Urinary bladder (tissue), 4 donors: ENCODE measurements around the gene C3orf85. TPM values are rescaled to one million over a fixed set of nuclear protein-coding genes. Genes with fewer than 3 reads are reported as not detected.
A peak's percentile ranks its signal among the peaks of the same experiment; 100 is the strongest.

Experiments used
- DNase-seq: peaks from one replicate; pipeline ENCODE4 v3.0.0-alpha.2; 2015; ENCODE audit errors: extremely low spot score
- H3K27ac ChIP-seq: one replicate; pipeline ENCODE4 v1.5.1; 2013; ENCODE audit warnings: low read depth, mild to moderate bottlenecking, moderate library complexity
- H3K36me3 ChIP-seq: one replicate; pipeline ENCODE4 v1.6.1; 2013; ENCODE audit warnings: mild to moderate bottlenecking, moderate library complexity; ENCODE audit not compliant: insufficient read depth
- H3K4me1 ChIP-seq: one replicate; pipeline ENCODE4 v1.6.1; 2013; ENCODE audit warnings: mild to moderate bottlenecking, moderate library complexity; ENCODE audit not compliant: insufficient read depth
- H3K4me3 ChIP-seq: one replicate; pipeline ENCODE4 v1.5.1; 2013; ENCODE audit warnings: low read depth, low read length
- WGBS: extraction: QIAGEN DNeasy Blood & Tissue Kit; methylation state at CpG from one replicate; pipeline ENCODE4 v1.1.7; 2013; 5-methylcytosine and 5-hydroxymethylcytosine counted together
- polyA plus RNA-seq: library from polyadenylated mRNA; stranded (reverse); fragments of 200-250 nt; gene quantifications from one replicate; pipeline ENCODE4 v1.2.3, GENCODE V29; 2013
- total RNA-seq: library from RNA; depleted of rRNA; stranded (reverse); fragments of >200 nt; gene quantifications from one replicate; pipeline ENCODE4 v1.2.3, GENCODE V29; 2014
- donor health status: healthy with polysubstance abuse.
- donor health status: healthy.

Gene C3orf85, protein sequence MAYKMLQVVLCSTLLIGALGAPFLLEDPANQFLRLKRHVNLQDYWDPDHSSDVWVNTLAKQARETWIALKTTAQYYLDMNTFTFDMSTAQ
- total RNA-seq (not detected), polyA plus RNA-seq (not detected)

DNA sequence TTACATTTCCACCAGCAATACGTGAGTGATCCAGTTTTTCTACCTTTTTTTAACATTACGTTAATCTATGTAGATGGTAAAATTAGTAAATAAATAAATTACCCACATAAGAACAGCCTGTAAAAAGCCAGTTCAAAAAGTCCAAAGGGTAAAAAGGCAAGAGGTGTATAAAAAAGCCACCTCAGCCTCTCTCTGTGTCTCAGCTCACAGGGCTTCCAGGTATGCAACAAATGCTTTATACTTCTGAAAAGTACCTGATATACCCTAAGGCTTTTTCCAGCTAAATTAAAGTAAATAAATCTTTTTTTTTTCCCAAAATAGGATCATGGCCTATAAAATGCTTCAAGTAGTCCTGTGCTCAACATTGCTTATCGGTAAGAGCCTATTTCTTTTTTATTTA, at the start of gene C3orf85:
TSS of gene C3orf85 (plus strand) at position 197 of the 400 bp plus-strand sequence. CDS start at position 326, 129 bp downstream.
- no peak for DNase-seq
- H3K27ac ChIP-seq = no peak within 1 kb of the TSS
- WGBS = 89% methylated on average over 3 of the region's 3 CpGs
- no peaks in the 10 kb centered on the region for H3K36me3 ChIP-seq
- no peak within 1 kb of the TSS for H3K4me3 ChIP-seq
- no peaks in the 10 kb centered on the region for H3K4me1 ChIP-seq

- H3K4me3 ChIP-seq = no peak overlapping the region
- no peak for DNase-seq
- WGBS = 84% methylated on average over 1 of the region's 1 CpG
- no peak overlapping the region for H3K27ac ChIP-seq
- H3K36me3 ChIP-seq = no peaks in the 10 kb centered on the region
- no peaks in the 10 kb centered on the region for H3K4me1 ChIP-seq
These were observed 47.3 kb upstream of the C3orf85 start for GRCh38 chr3:109089265-109089664.

DNA sequence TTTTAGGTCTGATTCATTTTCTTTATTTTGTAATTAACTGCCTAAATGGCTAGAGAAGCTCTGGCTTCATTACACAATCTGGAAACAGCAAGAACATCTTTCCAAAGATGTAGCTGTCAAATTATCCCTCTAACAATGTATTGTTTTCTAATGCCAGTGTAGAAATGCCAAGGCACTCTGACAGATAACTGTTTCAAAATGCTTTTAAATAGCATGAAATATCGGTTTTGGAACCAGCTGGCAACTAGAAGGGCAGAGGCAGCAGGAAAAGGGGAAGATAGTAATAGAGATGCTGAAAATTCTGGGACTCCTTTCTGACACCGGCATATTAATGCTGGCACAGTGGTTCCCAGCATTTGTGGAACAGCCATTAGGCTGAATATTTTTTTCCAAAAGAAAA, 44.7 kb upstream of the C3orf85 start:
- DNase-seq = no peak
- Histone ChIP-seq H3K36me3 (no peaks in the 10 kb centered on the region), H3K4me1 (no peaks in the 10 kb centered on the region), H3K27ac (no peak overlapping the region), H3K4me3 (no peak overlapping the region)
- WGBS = 31% methylated on average over 2 of the region's 2 CpGs

DNA sequence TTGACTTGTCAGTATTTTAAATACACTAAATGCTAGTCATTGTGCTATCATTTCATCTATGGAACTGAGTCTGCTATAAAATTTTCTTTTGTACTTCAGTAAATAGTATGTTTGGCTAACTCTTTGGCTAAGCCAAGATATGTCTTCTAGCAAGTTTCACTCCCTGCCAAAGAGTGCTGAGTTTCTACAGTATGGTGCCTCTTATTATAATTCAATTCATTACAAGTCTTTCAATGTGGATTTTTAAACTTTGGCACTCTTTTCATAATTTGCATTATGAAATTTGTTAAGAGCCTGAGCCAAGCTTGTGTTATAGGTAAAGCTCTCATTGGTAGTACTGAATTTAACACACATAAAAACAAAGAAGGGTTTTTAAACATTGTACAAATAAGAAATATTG, 43.0 kb upstream of the C3orf85 start:
- H3K27ac ChIP-seq = no peak overlapping the region
- DNase-seq = no peak
- no peak overlapping the region for H3K4me3 ChIP-seq
- H3K36me3 ChIP-seq = no peaks in the 10 kb centered on the region
- H3K4me1 ChIP-seq = no peaks in the 10 kb centered on the region

DNA sequence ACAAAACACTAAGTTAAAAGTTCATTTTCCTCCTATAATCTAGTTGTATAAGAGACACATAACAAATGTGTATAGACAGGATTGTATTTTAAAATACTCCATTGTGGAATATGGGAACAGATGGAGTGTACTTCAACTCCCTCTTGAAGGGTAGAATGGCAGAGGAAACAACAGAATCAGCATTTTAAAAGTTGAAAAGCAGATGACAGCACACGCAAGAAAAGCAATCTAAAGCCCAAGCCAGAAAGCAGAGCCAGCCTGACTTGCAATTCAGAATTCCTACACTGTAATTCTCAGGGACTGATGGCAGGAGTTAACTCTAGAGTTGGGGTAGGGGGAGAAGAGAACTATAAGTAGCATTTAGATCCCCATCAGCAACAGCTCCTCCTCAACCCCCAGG, 41.4 kb upstream of the C3orf85 start:
- Histone ChIP-seq H3K27ac (no peak overlapping the region), H3K4me3 (no peak overlapping the region), H3K4me1 (no peaks in the 10 kb centered on the region), H3K36me3 (no peaks in the 10 kb centered on the region)
- 94% methylated on average over 1 of the region's 1 CpG for WGBS
- no peak for DNase-seq

GRCh38 chr3:109098079-109098644, 38.4 kb upstream of the C3orf85 start:
- Histone ChIP-seq H3K4me1 (no peaks in the 10 kb centered on the region), H3K4me3 (no peak overlapping the region), H3K36me3 (no peaks in the 10 kb centered on the region), H3K27ac (no peak overlapping the region)
- 72% methylated on average over 5 of the region's 5 CpGs for WGBS
- no peak for DNase-seq

GRCh38 chr3:109109574-109109973, 26.9 kb upstream of the C3orf85 start:
- WGBS = 91% methylated on average over 4 of the region's 4 CpGs
- Histone ChIP-seq H3K36me3 (no peaks in the 10 kb centered on the region), H3K4me1 (no peaks in the 10 kb centered on the region), H3K4me3 (no peak overlapping the region), H3K27ac (no peak overlapping the region)
- no peak for DNase-seq

DNA sequence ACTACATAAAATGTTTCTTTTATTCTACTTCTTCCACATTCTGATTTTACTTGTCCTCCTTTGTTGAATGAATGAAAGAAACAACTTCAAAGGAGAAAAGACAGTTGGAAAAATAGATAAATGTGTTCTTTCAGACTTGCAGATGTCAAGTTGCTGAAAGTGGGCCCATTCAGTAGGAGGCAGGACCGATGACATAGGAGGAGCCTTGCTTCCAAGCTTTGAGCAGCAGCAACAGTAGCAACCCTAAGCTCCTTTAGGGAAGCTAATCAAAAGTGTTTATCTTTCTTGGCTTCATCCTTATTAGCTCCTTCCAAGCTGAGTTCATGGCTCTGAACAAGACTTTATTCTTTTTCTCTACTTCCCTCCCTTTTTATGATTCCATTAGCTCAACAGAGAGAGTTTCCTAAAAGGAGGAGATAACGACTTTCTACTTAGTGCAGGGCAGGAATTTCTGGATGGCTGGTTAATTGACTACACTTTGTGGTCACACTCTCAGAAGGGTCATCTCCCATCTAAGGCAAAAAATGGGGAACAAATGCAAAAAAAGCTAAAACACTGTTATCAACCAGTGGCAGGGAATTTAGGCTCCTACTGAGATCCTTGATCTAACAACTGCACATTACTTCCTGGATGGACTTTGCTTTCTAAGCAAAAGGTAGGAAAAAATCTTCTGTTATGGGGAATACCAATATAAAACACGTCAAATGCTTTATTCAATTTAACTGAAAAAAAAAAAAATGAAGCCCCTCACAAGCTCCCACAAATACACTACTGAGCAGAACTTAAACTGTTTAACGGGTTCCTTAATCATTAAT, 23.4 kb upstream of the C3orf85 start:
- DNase-seq = peak; percentile 33
- 56% methylated on average over 4 of the region's 4 CpGs for WGBS

DNA sequence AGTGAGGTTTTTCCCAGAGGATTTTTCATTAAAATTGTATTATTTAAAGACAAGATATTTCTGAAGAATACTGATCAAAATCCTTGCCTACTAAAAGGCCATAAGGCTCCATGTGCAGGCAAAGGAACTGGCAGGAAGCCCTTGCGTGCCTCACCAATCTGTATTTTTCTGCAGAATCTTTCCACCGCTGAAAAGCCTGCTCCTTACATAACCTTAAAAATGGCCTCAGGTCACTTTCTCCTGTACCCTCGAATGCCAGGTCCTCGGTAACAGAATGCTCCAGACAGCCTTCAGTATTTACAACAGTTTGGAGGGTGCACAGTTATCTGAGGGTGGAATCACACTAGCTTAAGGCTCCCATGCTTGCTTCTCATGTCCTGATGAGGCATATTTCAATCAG, 21.8 kb upstream of the C3orf85 start:
- no peaks in the 10 kb centered on the region for H3K4me1 ChIP-seq
- H3K4me3 ChIP-seq = no peak overlapping the region
- WGBS = 77% methylated on average over 4 of the region's 4 CpGs
- DNase-seq = no peak
- no peaks in the 10 kb centered on the region for H3K36me3 ChIP-seq
- no peak overlapping the region for H3K27ac ChIP-seq

More for the DNA sequence above, 23.4 kb upstream of the C3orf85 start:
- no peaks in the 10 kb centered on the region for H3K4me1 ChIP-seq
- H3K27ac ChIP-seq = no peak overlapping the region
- no peak overlapping the region for H3K4me3 ChIP-seq
- no peaks in the 10 kb centered on the region for H3K36me3 ChIP-seq

- Histone ChIP-seq H3K36me3 (no peaks in the 10 kb centered on the region), H3K4me3 (no peak overlapping the region), H3K27ac (no peak overlapping the region), H3K4me1 (no peaks in the 10 kb centered on the region)
- 46% methylated on average over 2 of the region's 2 CpGs for WGBS
- DNase-seq = no peak
These were observed 21.1 kb upstream of the C3orf85 start for GRCh38 chr3:109115451-109115850.

- H3K27ac ChIP-seq = no peak overlapping the region
- DNase-seq = no peak
- no peaks in the 10 kb centered on the region for H3K4me1 ChIP-seq
- WGBS = 62% methylated on average over 2 of the region's 2 CpGs
- no peak overlapping the region for H3K4me3 ChIP-seq
- no peaks in the 10 kb centered on the region for H3K36me3 ChIP-seq
These were observed 20.5 kb upstream of the C3orf85 start for GRCh38 chr3:109116031-109116430.

DNA sequence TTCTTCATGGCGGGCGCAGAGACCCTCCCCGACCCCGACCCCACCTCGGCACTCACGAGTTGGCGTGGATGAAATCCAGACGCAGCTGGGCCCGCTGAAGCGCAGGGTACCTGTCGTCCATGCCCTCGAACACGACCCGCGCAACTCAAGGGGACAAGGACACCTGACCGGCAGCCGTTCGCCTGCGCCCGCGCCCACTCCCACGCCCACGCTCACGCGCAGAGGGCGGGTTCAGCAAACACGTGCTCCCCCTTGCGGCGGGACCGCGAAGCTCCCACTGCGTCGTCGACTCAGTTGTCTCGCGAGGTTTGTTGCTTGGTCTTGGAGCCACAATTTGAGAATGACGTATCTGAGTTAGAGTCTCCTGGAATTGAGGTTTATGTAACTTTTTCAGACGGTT, 18.6 kb upstream of the C3orf85 start, which contains the start of gene MORC1:
TSS of gene MORC1 (minus strand) at position 196 of the 400 bp plus-strand sequence. CDS start at position 121, 75 bp downstream.
- no peak within 1 kb of the TSS for H3K27ac ChIP-seq
- no peaks in the 10 kb centered on the region for H3K36me3 ChIP-seq
- no peak within 1 kb of the TSS for H3K4me3 ChIP-seq
- DNase-seq = no peak
- 94% methylated on average over 38 of the region's 38 CpGs for WGBS
- no peaks in the 10 kb centered on the region for H3K4me1 ChIP-seq

- no peaks in the 10 kb centered on the region for H3K36me3 ChIP-seq
- no peak overlapping the region for H3K4me3 ChIP-seq
- no peaks in the 10 kb centered on the region for H3K4me1 ChIP-seq
- no peak for DNase-seq
- H3K27ac ChIP-seq = no peak overlapping the region
- WGBS = 94% methylated on average over 7 of the region's 7 CpGs
These were observed 17.9 kb upstream of the C3orf85 start for GRCh38 chr3:109118584-109118983.

DNA sequence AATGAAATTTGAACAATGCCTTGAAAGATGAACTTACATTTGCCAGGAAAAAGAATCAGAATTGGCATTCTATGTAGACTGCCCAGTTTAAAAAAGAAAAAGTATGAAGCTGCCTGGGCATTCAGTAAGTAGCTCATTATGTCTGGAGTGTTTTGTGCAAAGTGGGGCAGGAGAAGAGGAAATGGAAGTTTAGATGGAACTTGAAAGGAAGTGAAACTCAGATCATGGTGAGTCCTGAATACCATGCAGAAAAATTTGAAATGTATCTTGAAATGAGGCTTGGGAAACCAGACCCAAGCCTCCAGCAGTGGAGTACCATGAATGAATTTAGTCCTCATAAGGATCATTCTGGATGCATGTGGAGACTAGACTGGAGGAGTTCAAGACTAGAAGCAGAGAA, 13.8 kb upstream of the C3orf85 start:
- H3K4me3 ChIP-seq = no peak overlapping the region
- no peaks in the 10 kb centered on the region for H3K4me1 ChIP-seq
- DNase-seq = no peak
- H3K36me3 ChIP-seq = no peaks in the 10 kb centered on the region
- no peak overlapping the region for H3K27ac ChIP-seq
